Central memory CD8-positive, alpha-beta T cell (primary cell): ENCODE results near the gene RTP5.
"Not testable (repeated sequence)": the region's sequence is repeated elsewhere in the genome, so short reads cannot be mapped to it uniquely, and the experiment has no call there.

Source experiments
- ATAC-seq: fragments of 150-1000 bp; cut with Tn5 transposase; replicated peaks from 2 replicates; pipeline ENCODE4 v1.10.0; 2022; ENCODE audit warnings: mild to moderate bottlenecking, moderate FRiP score, moderate number of reproducible peaks; ENCODE audit not compliant: poor library complexity, severe bottlenecking; ENCODE audit errors: extremely low read depth
- DNase-seq, 2 donors: peaks; one replicate each; pipeline ENCODE4 v3.0.0; 2021; ENCODE audit warnings: low spot score in 2 of 2
- H3K27ac Mint-ChIP-seq: one replicate; pipeline ENCODE4 v1.8.0; 2022; ENCODE audit warnings: low read depth, mild to moderate bottlenecking, moderate library complexity, mixed read lengths
- H3K27me3 Mint-ChIP-seq: one replicate; pipeline ENCODE4 v1.8.0; 2022; ENCODE audit warnings: mixed read lengths
- H3K36me3 Mint-ChIP-seq: one replicate; pipeline ENCODE4 v1.8.0; 2022; ENCODE audit warnings: mild to moderate bottlenecking, moderate library complexity, mixed read lengths; ENCODE audit not compliant: insufficient read depth
- H3K4me1 Mint-ChIP-seq: one replicate; pipeline ENCODE4 v1.8.0; 2022; ENCODE audit warnings: mixed read lengths
- H3K4me3 Mint-ChIP-seq: one replicate; pipeline ENCODE4 v1.8.0; 2022; ENCODE audit warnings: mild to moderate bottlenecking, moderate library complexity, mixed read lengths
- H3K9me3 Mint-ChIP-seq: one replicate; pipeline ENCODE4 v1.8.0; 2022; ENCODE audit warnings: mixed read lengths

RTP5 gene

DNA sequence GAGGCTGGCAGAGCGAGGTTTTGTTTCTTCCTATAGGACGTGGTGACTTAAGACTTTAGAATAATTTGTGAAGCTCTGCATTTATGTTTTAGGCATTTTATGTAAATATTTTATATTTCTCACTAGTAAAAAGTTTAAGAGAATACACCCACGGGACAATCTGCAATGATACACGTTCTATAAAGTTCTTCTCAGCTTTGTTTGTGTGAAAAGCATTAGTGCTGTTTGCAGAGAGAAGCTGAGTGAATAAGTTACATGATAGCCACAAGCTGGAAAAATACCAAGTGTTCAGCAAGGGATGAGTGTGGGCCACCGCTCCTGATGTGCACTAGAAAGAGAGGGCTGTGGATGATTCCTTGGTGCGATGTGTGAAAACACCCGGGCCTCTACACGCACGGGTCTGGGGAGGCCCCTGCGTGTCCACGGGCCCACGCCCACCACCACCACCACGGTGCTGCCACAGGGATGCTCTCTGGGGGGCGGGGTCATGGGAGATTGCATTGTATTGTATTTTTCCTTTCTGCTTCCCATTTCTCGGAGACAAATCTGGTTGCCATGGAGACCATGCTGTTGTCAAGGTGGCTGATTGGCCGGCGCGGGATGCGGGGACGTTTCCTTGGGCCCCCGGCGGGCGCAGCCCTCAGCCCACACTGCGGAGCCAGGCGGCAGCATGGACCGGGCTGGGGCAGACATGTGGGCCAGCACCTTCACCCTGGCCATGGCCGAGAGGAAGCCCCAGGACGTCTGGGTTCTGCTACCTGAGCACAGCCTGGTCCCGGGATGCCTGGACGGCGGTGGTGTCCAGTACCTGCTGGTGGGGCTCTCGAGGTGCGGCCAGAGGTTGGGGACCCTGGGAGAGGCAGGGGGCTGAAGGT, at the start of gene RTP5:
RTP5 (plus strand) TSS at position 643 of the 875 bp plus-strand sequence; CDS start at position 671, 28 bp downstream.
- peak within 1 kb of the TSS; percentile 85 for H3K4me3 Mint-ChIP-seq
- H3K27me3 Mint-ChIP-seq, result no peaks in the 10 kb centered on the region
- no peak for ATAC-seq
- peaks cover 2% of the 10 kb centered on the region for H3K9me3 Mint-ChIP-seq
- no peak for DNase-seq
- H3K27ac Mint-ChIP-seq, result peak within 1 kb of the TSS; percentile 93
- peaks cover 22% of the 10 kb centered on the region for H3K36me3 Mint-ChIP-seq
- H3K4me1 Mint-ChIP-seq, result peaks cover 53% of the 10 kb centered on the region

DNA sequence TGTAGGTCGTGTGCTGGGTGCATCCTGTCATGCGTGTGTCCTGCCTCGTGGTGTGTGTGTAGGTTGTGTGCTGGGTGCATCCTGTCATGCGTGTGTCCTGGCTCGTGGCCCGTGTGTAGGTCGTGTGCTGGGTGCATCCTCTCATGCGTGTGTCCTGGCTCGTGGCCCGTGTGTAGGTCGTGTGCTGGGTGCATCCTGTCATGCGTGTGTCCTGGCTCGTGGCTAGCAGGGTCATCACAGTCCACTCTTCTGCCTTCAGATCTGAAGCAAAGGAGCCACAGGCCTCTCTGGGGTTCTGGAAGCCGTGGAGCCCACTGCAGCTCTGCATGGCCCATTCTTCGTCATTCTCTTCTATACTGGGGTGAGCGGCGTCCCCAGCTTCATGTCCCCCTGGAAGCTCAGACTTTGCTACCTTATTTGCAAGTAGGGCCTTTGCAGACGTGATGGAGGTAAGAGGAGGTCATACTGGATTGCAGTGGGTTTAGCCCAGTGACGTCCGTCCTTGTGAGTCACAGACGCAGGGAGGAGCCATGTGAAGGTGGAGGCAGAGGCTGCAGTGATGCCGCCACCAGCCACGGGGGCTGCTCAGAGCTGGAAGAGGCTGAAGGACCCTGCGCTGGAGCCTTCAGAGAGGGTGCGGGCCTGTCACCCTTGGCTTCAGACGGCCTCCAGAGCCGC, 49.4 kb upstream of the RTP5 start:
- not testable (repeated sequence) for ATAC-seq, H3K4me3 Mint-ChIP-seq, H3K27ac Mint-ChIP-seq, DNase-seq, H3K9me3 Mint-ChIP-seq, H3K27me3 Mint-ChIP-seq, H3K36me3 Mint-ChIP-seq
- peaks cover 34% of the 10 kb centered on the region for H3K4me1 Mint-ChIP-seq

DNA sequence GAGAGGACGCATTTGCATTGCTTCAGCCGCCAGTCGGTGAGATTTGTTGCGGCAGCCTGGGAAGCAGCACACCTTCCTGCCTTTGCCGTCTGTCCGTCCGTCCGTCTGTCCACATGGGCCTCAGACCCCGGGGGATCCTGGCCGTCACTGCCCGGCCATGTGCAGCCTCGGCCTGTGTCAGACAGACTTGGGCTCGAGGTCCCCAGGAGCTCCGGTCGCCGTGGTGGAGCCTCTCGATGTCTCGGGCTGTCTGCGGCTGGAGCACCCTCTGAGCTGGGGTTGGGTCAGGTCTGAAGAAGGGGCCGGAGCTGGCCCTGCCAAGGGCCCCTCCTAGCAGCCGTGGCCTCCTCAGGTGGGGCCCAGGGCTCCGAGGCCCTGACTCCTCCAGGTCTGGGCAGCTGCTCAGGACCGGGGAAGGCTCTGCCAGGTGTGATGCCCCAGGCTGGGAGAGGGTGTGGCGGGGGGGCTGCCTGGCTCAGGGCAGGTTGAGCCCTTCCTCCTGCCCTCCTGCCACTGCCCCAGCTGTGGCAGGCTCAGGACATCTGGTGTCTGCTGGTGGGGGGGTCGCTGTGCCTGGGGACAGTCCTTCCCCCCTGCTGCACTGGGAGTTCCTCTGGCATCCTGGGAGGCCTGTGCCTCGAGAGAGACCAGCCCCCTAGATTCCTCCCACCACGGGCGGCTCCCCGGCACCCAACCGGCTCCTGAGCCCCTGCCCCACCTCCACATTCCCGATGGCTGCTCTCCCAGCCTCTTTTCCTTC, 48.7 kb upstream of the RTP5 start:
- Mint-ChIP-seq H3K36me3 (peaks cover 7% of the 10 kb centered on the region), H3K27me3 (peaks cover 8% of the 10 kb centered on the region), H3K27ac (peak overlapping the region; percentile 61), H3K4me1 (peaks cover 34% of the 10 kb centered on the region), H3K4me3 (no peak overlapping the region), H3K9me3 (peaks cover 5% of the 10 kb centered on the region)
- no peak for ATAC-seq
- DNase-seq, result no peak

DNA sequence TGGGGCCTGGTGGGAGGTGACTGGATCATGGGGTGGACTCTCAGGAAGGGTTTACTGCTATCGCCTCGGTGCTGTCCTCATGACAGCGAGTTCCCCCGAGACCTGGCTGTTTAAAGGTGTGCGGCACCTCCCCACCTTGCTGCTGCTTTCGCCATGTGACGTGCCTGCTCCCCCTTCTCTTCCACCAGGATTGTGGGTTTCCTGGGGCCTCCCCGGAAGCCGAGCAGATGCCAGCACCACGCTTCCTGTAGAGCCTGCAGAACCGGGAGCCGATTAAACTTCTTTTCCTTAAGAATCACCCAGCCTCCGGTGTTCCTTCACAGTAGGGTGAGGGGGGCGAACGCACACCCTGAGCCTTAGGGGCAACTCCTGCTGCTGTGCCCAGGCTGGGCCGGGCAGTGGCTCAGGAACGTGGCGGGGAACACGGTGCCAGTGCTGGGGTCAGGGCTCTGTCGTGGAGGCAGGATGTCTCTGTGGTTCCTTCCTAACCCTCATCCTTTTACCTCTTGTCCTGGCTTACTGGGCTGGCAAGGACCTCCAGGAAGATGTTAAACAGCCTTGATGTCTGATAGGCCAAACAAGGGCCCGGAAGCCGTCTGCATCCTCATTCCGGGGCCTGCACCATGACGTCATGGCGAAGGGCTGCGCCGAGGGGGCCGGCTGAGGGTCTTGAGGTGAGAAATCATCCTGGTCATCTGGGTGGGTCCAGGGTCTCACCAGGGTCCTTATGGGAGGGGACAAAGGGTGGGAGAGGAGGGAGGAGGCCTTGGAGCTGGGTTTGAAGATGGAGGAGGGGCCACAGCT, 47.9 kb upstream of the RTP5 start:
- peaks cover 8% of the 10 kb centered on the region for H3K27me3 Mint-ChIP-seq
- peaks cover 5% of the 10 kb centered on the region for H3K36me3 Mint-ChIP-seq
- peaks cover 5% of the 10 kb centered on the region for H3K9me3 Mint-ChIP-seq
- H3K4me1 Mint-ChIP-seq, result peaks cover 34% of the 10 kb centered on the region
- peak overlapping the region; percentile 61 for H3K27ac Mint-ChIP-seq
- ATAC-seq (no peak), DNase-seq (no peak)
- H3K4me3 Mint-ChIP-seq, result no peak overlapping the region

DNA sequence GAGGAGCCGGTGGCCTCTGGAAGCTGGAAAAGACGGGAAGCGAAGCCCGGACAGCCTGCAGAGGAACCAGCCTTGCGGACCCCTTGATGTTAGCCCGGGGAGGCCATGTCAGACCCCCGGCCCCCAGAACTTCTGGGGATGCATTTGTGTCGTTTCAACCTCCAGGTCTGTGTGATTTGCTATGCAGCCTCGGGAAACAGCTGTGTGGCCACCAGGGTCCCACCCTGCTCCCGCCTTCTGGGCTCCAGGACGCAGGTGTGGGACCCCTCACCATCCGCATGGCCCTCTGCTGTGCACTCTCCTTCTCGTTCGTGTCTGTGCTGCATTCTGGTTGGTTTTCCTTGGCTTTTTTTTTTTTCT, 47.3 kb upstream of the RTP5 start:
- ATAC-seq, result no peak
- Mint-ChIP-seq H3K9me3 (peaks cover 5% of the 10 kb centered on the region), H3K27ac (no peak overlapping the region)

DNA sequence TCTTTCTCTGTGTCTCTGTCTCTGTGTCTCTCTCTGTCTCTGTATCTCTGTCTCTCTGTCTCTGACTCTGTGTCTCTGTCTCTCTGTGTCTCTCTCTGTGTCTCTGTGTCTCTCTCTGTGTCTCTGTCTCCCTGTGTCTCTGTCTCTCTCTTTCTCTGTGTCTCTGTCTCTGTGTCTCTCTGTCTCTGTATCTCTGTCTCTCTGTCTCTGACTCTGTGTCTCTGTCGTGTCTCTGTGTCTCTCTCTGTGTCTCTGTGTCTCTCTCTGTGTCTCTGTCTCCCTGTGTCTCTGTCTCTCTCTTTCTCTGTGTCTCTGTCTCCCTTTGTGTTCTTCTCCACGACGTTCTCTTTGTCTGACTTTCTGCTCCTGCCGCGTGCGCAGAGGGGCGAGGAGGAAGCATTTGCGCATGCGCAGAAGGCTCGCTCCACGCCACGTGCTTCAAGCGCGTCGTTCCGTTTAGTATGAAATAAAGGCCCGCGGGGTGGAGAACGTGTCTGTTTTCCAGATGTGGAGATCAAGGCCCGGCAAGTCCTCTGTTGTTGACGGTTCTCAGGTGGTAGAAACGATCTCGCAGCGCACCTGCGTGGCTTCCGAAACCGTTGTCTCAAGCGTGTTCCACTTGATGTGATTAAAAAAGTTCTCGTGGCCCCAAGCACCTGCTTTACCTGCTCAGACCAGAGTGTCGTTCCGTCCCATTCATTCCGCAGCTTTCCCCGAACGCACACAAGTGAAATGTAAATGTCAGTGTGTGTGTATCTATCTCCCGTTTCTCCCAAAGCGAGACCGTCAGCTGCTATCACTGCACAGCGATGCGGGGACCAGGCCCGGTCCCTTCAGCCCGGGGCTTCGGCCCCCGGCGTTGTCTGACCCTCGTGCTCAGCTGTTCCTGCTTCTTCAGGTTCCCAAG, 45.7 kb upstream of the RTP5 start:
- Mint-ChIP-seq H3K27ac (peak overlapping the region; percentile 92), H3K4me1 (peaks cover 27% of the 10 kb centered on the region)
- not testable (repeated sequence) for H3K27me3 Mint-ChIP-seq, H3K36me3 Mint-ChIP-seq, ATAC-seq, DNase-seq, H3K9me3 Mint-ChIP-seq, H3K4me3 Mint-ChIP-seq

More for the DNA sequence above, 47.3 kb upstream of the RTP5 start:
- Mint-ChIP-seq H3K27me3 (peaks cover 8% of the 10 kb centered on the region), H3K4me3 (no peak overlapping the region), H3K4me1 (peaks cover 32% of the 10 kb centered on the region), H3K36me3 (peaks cover 5% of the 10 kb centered on the region)
- DNase-seq, result no peak

DNA sequence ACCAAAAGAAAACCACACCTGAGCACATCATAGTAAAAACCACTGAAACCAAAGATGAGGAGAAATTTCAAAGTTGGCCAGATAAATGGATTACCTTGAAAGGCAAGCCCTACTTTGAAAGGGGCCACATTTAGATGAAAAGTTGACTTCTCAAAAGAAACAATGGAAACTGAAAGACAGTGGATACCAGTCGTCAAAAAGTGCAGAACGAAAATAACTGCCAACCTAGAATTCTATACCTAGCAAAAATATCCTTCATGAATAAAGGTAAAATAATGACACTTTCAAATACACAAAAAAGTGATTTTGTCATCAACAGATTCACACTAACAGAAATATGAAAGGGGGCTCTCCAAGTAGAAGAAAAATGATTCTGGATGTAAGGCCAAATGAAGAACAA, 42.1 kb upstream of the RTP5 start:
- peaks cover 20% of the 10 kb centered on the region for H3K4me1 Mint-ChIP-seq
- ATAC-seq, result no peak
- H3K27ac Mint-ChIP-seq, result no peak overlapping the region
- peaks cover 7% of the 10 kb centered on the region for H3K36me3 Mint-ChIP-seq
- peaks cover 8% of the 10 kb centered on the region for H3K27me3 Mint-ChIP-seq
- no peak for DNase-seq
- no peak overlapping the region for H3K4me3 Mint-ChIP-seq
- peaks cover 5% of the 10 kb centered on the region for H3K9me3 Mint-ChIP-seq

DNA sequence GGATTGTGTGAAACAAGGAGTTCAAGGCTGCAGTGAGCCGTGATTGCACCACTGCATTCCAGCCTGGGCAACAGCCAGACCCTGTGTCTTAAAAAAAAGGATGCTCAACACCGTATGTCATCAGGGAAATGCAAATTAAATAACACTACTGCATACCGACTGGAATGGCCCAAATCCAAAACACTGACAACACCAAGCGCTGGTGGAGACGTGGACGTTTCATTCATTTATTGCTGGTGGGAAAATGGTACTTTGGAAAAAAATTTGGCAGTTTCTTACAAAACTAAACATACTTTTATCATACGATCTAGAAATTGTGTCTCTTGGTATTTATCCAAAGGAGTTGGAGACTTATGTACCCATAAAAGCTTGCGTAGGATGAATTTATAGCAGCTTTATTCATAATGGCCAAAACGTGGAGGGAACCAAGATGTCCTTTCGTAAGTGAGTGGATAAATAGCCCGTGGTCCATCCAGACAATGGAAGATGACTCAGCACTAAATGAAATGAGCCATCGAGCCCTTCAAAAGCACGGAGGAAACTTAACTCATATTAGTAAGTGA, 36.3 kb upstream of the RTP5 start:
- no peaks in the 10 kb centered on the region for H3K9me3 Mint-ChIP-seq
- H3K27ac Mint-ChIP-seq, result no peak overlapping the region
- peaks cover 2% of the 10 kb centered on the region for H3K36me3 Mint-ChIP-seq
- peaks cover 17% of the 10 kb centered on the region for H3K4me1 Mint-ChIP-seq
- ATAC-seq, result no peak
- no peak for DNase-seq
- H3K4me3 Mint-ChIP-seq, result no peak overlapping the region
- no peaks in the 10 kb centered on the region for H3K27me3 Mint-ChIP-seq

DNA sequence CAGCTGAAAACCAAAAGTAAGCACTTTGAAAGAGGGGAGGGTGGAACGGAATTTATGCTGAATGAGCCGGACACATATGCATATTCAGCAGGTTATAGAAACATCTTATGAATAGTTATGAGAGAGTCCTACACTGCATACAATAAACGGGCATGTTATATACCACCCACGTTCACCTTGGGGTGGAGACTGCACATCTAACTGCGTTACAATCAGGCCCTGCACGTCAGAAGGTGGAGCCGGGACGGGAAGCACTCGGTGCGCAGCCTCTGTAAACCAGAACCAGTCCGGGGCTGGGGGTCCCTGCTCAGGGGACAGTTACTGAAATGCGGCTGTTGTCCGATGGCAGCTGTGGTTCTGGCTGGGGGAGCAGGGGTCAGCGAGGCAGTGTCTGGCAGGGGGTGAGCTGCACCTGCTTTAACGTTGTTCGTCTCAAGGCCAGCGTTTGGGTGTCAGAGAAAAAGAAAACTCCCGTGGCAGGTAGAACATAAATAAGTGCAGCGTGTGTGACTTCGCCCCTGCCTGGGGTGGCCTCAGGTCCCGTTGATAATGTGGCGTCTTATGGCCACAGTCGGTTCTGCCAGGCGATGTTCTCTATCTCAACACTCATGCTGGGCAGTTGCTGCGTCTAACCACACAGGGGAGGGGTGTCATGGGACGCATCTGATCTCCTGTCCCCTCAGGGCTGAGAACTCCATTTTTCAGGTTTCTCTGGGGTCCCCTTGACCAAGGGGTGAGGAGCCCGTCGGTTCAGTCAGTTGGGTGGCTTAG, 35.6 kb upstream of the RTP5 start:
- DNase-seq, H3K4me3 Mint-ChIP-seq, H3K9me3 Mint-ChIP-seq, H3K36me3 Mint-ChIP-seq, H3K27me3 Mint-ChIP-seq, ATAC-seq, H3K27ac Mint-ChIP-seq: not testable (repeated sequence)
- H3K4me1 Mint-ChIP-seq, result peaks cover 17% of the 10 kb centered on the region

DNA sequence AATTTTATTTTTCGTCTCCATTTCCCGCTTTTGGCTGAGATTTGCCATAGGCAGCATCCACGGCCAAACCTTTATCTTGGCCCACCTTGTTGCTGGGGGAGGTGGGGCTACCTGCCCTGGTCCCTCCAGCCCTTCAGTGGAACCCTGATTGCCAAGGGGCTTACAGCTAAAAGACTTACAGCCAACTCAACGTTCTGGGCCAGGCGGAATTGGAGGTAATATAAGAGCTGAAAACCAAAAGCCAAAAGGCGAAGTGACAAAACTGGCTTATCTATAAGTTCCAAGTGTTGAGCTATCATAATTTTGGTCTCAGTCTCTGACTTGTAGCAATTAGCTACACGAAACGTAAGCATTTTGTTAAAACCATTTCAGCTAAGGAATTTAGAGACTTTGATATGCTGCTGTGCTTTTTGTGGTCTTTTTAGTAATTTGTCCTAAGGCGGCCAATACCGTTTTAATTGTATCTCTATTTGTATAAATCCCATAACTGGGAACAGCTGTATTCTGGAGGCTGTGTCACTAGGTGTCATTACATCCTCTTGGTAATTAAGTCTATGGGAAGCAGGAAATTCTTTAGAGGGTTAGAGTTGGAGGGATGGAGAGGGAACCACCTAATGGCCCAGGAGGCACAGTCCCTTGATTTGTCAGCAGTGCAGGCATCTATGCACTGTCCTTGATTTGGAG, 34.9 kb upstream of the RTP5 start:
- H3K36me3 Mint-ChIP-seq, result peaks cover 2% of the 10 kb centered on the region
- no peak overlapping the region for H3K4me3 Mint-ChIP-seq
- H3K4me1 Mint-ChIP-seq, result peaks cover 17% of the 10 kb centered on the region
- no peak overlapping the region for H3K27ac Mint-ChIP-seq
- ATAC-seq (no peak), DNase-seq (no peak)
- no peaks in the 10 kb centered on the region for H3K9me3 Mint-ChIP-seq
- H3K27me3 Mint-ChIP-seq, result no peaks in the 10 kb centered on the region
